Activated B cell treated with CpG ODN at 0.5 μM for 24 hours (primary cell): ENCODE results near the gene CNTN1. TPM values are rescaled to one million over a fixed set of nuclear protein-coding genes. Genes with fewer than 3 reads are reported as not detected.

Experiments used
- ATAC-seq: fragments of 200-7000 bp; cut with Tn5 transposase; one replicate; pipeline ENCODE4 v1.10.0; 2021; ENCODE audit warnings: low read depth, mild to moderate bottlenecking, moderate library complexity
- CTCF ChIA-PET: fragments of 350-600 bp; sonication (Branson Sonifier 250); formaldehyde crosslinking; loops from one replicate; lab custom pipeline; 2021; ENCODE audit warnings: antibody characterized with exemption; lab: Charles Lee
- POLR2A ChIA-PET: fragments of 350-600 bp; sonication (Branson Sonifier 250); formaldehyde crosslinking; loops from one replicate; lab custom pipeline; 2021; ENCODE audit warnings: antibody characterized with exemption; lab: Charles Lee
- DNase-seq: peaks from one replicate; pipeline ENCODE4 v3.0.0; 2022
- H3K27ac Mint-ChIP-seq: one replicate; pipeline ENCODE4 v1.8.0; 2020; ENCODE audit warnings: mixed read lengths
- H3K27me3 Mint-ChIP-seq: one replicate; pipeline ENCODE4 v1.8.0; 2021; ENCODE audit warnings: mixed read lengths
- H3K36me3 Mint-ChIP-seq: one replicate; pipeline ENCODE4 v1.8.0; 2021; ENCODE audit warnings: low read depth, mixed read lengths
- H3K4me1 Mint-ChIP-seq: one replicate; pipeline ENCODE4 v1.8.0; 2021; ENCODE audit warnings: mixed read lengths
- H3K4me3 Mint-ChIP-seq: one replicate; pipeline ENCODE4 v1.8.0; 2020; ENCODE audit warnings: mild to moderate bottlenecking, mixed read lengths
- H3K9me3 Mint-ChIP-seq: one replicate; pipeline ENCODE4 v1.8.0; 2020; ENCODE audit warnings: mixed read lengths
- CTCF ChIP-seq: fragments of 200-600 bp; IDR thresholded peaks from one replicate; pipeline ENCODE4 v1.8.0; 2022; ENCODE audit warnings: antibody characterized with exemption, mild to moderate bottlenecking
- intact Hi-C: fragments of 100-400 bp; cut with micrococcal nuclease; formaldehyde crosslinking; loops from one replicate; pipeline ENCODE4 v1.15.1; 2024
- total RNA-seq: library from RNA; stranded (reverse); gene quantifications from 2 replicates; pipeline ENCODE4 v1.2.3, GENCODE V29; 2022

Gene CNTN1
- total RNA-seq, 1 donor from 2014 or later: not detected

- Mint-ChIP-seq H3K27ac (no peak overlapping the region), H3K36me3 (no peaks in the 10 kb centered on the region), H3K9me3 (peaks cover 8% of the 10 kb centered on the region), H3K4me3 (no peak overlapping the region), H3K27me3 (no peaks in the 10 kb centered on the region), H3K4me1 (no peaks in the 10 kb centered on the region)
- ChIA-PET CTCF (no interaction called here), POLR2A (no interaction called here)
- no peak for ATAC-seq
- TF ChIP-seq CTCF: no peak
- DNase-seq: no peak
- intact Hi-C loops: no loop called here
Measured at GRCh38 chr12:40681148-40681547, 11.1 kb upstream of the CNTN1 start.

GRCh38 chr12:40684986-40685385, 7.3 kb upstream of the CNTN1 start:
- Mint-ChIP-seq H3K4me1 (no peaks in the 10 kb centered on the region), H3K27ac (no peak overlapping the region), H3K27me3 (peaks cover 3% of the 10 kb centered on the region), H3K4me3 (no peak overlapping the region), H3K9me3 (no peaks in the 10 kb centered on the region), H3K36me3 (no peaks in the 10 kb centered on the region)
- intact Hi-C loops: no loop called here
- ChIA-PET CTCF (no interaction called here), POLR2A (no interaction called here)
- TF ChIP-seq CTCF: no peak
- ATAC-seq: no peak
- no peak for DNase-seq

- ATAC-seq: no peak
- ChIA-PET CTCF (no interaction called here), POLR2A (no interaction called here)
- intact Hi-C loops: no loop called here
- no peak for TF ChIP-seq CTCF
- Mint-ChIP-seq H3K27ac (no peak overlapping the region), H3K4me1 (peaks cover 4% of the 10 kb centered on the region), H3K4me3 (no peak overlapping the region), H3K27me3 (peaks cover 20% of the 10 kb centered on the region), H3K36me3 (no peaks in the 10 kb centered on the region), H3K9me3 (no peaks in the 10 kb centered on the region)
- no peak for DNase-seq
Measured at GRCh38 chr12:40688085-40688725, 4.0 kb upstream of the CNTN1 start.

GRCh38 chr12:40689576-40689975, 2.7 kb upstream of the CNTN1 start:
- intact Hi-C loops: no loop called here
- Mint-ChIP-seq H3K27me3 (peaks cover 31% of the 10 kb centered on the region), H3K4me1 (peaks cover 4% of the 10 kb centered on the region), H3K36me3 (no peaks in the 10 kb centered on the region), H3K9me3 (no peaks in the 10 kb centered on the region), H3K4me3 (no peak overlapping the region), H3K27ac (no peak overlapping the region)
- ATAC-seq: no peak
- ChIA-PET POLR2A (no interaction called here), CTCF (no interaction called here)
- no peak for TF ChIP-seq CTCF
- DNase-seq: no peak

GRCh38 chr12:40692765-40693206, 547 bp downstream of the CNTN1 start:
- Mint-ChIP-seq H3K27me3 (peaks cover 31% of the 10 kb centered on the region), H3K36me3 (no peaks in the 10 kb centered on the region), H3K4me1 (peaks cover 4% of the 10 kb centered on the region), H3K27ac (no peak overlapping the region), H3K9me3 (no peaks in the 10 kb centered on the region), H3K4me3 (no peak overlapping the region)
- POLR2A ChIA-PET: no interaction called here
- ATAC-seq: no peak
- intact Hi-C loops: no loop called here
- CTCF ChIA-PET: no interaction called here
- no peak for DNase-seq
- no peak for TF ChIP-seq CTCF
